Measurements from ENCODE around the gene SSBP3. TPM values are rescaled to one million over a fixed set of nuclear protein-coding genes. Genes with fewer than 3 reads are reported as not detected.
A peak's percentile ranks its signal among the peaks of the same experiment; 100 is the strongest.

SSBP3 gene
- total RNA-seq, 1 experiment from 2014 or later: 115 TPM

GRCh38 chr1:54243022-54243421 is 163.2 kb downstream of the SSBP3 start (continued):
- TF ChIP-seq, protein P1, sequence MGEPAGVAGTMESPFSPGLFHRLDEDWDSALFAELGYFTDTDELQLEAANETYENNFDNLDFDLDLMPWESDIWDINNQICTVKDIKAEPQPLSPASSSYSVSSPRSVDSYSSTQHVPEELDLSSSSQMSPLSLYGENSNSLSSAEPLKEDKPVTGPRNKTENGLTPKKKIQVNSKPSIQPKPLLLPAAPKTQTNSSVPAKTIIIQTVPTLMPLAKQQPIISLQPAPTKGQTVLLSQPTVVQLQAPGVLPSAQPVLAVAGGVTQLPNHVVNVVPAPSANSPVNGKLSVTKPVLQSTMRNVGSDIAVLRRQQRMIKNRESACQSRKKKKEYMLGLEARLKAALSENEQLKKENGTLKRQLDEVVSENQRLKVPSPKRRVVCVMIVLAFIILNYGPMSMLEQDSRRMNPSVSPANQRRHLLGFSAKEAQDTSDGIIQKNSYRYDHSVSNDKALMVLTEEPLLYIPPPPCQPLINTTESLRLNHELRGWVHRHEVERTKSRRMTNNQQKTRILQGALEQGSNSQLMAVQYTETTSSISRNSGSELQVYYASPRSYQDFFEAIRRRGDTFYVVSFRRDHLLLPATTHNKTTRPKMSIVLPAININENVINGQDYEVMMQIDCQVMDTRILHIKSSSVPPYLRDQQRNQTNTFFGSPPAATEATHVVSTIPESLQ (CRISPR knock-in tag; IDR thresholded peaks at IDR 0.05): no peak
- TF ChIP-seq, protein P2, sequence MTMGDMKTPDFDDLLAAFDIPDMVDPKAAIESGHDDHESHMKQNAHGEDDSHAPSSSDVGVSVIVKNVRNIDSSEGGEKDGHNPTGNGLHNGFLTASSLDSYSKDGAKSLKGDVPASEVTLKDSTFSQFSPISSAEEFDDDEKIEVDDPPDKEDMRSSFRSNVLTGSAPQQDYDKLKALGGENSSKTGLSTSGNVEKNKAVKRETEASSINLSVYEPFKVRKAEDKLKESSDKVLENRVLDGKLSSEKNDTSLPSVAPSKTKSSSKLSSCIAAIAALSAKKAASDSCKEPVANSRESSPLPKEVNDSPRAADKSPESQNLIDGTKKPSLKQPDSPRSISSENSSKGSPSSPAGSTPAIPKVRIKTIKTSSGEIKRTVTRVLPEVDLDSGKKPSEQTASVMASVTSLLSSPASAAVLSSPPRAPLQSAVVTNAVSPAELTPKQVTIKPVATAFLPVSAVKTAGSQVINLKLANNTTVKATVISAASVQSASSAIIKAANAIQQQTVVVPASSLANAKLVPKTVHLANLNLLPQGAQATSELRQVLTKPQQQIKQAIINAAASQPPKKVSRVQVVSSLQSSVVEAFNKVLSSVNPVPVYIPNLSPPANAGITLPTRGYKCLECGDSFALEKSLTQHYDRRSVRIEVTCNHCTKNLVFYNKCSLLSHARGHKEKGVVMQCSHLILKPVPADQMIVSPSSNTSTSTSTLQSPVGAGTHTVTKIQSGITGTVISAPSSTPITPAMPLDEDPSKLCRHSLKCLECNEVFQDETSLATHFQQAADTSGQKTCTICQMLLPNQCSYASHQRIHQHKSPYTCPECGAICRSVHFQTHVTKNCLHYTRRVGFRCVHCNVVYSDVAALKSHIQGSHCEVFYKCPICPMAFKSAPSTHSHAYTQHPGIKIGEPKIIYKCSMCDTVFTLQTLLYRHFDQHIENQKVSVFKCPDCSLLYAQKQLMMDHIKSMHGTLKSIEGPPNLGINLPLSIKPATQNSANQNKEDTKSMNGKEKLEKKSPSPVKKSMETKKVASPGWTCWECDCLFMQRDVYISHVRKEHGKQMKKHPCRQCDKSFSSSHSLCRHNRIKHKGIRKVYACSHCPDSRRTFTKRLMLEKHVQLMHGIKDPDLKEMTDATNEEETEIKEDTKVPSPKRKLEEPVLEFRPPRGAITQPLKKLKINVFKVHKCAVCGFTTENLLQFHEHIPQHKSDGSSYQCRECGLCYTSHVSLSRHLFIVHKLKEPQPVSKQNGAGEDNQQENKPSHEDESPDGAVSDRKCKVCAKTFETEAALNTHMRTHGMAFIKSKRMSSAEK (CRISPR knock-in tag; IDR thresholded peaks at IDR 0.05; ENCODE audit: borderline replicate concordance): no peak

DNA sequence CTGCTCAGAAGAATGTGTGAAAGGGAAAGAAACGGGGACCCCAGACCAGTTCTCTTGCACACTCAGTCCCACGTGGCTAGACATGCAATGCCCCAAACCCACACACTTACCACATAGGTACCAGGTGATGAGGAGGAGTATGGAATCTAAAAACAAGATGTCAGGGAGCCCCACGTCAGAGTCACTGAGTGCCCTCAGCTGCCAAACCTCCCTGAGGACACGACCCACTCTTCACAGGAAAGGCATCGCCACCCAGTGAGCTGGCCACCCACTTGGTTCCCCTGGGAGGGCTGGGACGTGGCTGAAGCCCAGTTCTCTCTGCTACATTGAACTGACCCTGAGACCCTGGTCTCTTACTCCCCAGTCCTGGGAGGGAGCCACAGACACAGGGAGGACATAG is 164.8 kb downstream of the SSBP3 start:
- TF ChIP-seq ESRRA (CRISPR knock-in tag; IDR thresholded peaks at IDR 0.05; ENCODE audit: borderline replicate concordance): no peak
- Mint-ChIP-seq H3K27me3 (ENCODE audit: low read depth) (no peaks in the 10 kb centered on the region), H3K27ac (0 out of 2 replicates have a peak overlapping the region, but pooled peaks have one; percentile 49), H3K36me3 (peaks cover 34% of the 10 kb centered on the region), H3K4me3 (no peak overlapping the region), H3K9me3 (no peaks in the 10 kb centered on the region), H3K4me1 (no peaks in the 10 kb centered on the region)
- DNase-seq (ENCODE audit: low spot score) (no peak), ATAC-seq (no peak)
- POLR2A ChIA-PET: no interaction called here
- CTCF ChIA-PET: no interaction called here

DNA sequence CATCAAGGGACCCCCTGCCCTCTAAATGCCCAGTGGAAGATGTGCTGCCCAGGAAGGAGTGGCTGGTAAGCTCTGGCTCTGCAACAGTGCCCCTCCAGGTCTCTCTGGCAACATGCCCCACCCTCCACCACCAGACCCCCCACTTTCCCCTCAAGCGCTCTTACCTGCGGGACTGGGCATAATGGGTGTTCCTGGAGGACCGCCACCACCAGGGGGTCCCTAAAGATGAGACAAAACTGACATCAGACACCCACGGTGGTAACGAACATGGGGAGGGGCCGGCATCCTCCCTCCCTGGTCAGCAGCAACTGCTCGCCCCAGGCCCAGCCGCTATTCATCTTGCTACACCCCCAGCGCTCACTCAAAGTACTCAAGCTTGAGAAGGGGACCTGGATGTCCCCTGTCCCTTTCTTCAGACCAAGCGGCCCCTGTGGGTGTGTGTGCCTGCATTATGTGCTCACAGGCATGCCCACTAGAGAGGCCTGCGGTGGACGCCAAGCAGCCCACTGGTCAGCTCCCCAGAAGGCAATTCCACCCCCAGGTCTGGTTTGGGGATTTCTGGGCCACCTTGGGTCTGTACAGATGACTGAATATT is 165.4 kb downstream of the SSBP3 start:
- Mint-ChIP-seq H3K27me3 (ENCODE audit: low read depth) (no peaks in the 10 kb centered on the region), H3K9me3 (no peaks in the 10 kb centered on the region), H3K4me3 (no peak overlapping the region), H3K4me1 (no peaks in the 10 kb centered on the region), H3K36me3 (peaks cover 35% of the 10 kb centered on the region), H3K27ac (0 out of 2 replicates have a peak overlapping the region, but pooled peaks have one; percentile 49)
- DNase-seq (ENCODE audit: low spot score): no peak
- ATAC-seq: no peak
- CTCF ChIA-PET: no interaction called here
- POLR2A ChIA-PET: no interaction called here
- TF ChIP-seq, protein P3, sequence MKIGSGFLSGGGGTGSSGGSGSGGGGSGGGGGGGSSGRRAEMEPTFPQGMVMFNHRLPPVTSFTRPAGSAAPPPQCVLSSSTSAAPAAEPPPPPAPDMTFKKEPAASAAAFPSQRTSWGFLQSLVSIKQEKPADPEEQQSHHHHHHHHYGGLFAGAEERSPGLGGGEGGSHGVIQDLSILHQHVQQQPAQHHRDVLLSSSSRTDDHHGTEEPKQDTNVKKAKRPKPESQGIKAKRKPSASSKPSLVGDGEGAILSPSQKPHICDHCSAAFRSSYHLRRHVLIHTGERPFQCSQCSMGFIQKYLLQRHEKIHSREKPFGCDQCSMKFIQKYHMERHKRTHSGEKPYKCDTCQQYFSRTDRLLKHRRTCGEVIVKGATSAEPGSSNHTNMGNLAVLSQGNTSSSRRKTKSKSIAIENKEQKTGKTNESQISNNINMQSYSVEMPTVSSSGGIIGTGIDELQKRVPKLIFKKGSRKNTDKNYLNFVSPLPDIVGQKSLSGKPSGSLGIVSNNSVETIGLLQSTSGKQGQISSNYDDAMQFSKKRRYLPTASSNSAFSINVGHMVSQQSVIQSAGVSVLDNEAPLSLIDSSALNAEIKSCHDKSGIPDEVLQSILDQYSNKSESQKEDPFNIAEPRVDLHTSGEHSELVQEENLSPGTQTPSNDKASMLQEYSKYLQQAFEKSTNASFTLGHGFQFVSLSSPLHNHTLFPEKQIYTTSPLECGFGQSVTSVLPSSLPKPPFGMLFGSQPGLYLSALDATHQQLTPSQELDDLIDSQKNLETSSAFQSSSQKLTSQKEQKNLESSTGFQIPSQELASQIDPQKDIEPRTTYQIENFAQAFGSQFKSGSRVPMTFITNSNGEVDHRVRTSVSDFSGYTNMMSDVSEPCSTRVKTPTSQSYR (CRISPR knock-in tag; IDR thresholded peaks at IDR 0.05): no peak
- TF ChIP-seq ETV6 (CRISPR knock-in tag; IDR thresholded peaks at IDR 0.05) (no peak), NFYB (CRISPR knock-in tag; conservative IDR thresholded peaks at IDR 0.05; ENCODE audit: low read depth) (no peak), ESRRA (CRISPR knock-in tag; IDR thresholded peaks at IDR 0.05; ENCODE audit: borderline replicate concordance) (no peak), ZMAT4 (CRISPR knock-in tag; IDR thresholded peaks at IDR 0.05) (no peak), EMX1 (CRISPR knock-in tag; IDR thresholded peaks at IDR 0.05) (no peak)
- TF ChIP-seq, protein P4, sequence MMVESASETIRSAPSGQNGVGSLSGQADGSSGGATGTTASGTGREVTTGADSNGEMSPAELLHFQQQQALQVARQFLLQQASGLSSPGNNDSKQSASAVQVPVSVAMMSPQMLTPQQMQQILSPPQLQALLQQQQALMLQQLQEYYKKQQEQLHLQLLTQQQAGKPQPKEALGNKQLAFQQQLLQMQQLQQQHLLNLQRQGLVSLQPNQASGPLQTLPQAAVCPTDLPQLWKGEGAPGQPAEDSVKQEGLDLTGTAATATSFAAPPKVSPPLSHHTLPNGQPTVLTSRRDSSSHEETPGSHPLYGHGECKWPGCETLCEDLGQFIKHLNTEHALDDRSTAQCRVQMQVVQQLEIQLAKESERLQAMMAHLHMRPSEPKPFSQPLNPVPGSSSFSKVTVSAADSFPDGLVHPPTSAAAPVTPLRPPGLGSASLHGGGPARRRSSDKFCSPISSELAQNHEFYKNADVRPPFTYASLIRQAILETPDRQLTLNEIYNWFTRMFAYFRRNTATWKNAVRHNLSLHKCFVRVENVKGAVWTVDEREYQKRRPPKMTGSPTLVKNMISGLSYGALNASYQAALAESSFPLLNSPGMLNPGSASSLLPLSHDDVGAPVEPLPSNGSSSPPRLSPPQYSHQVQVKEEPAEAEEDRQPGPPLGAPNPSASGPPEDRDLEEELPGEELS (CRISPR knock-in tag; IDR thresholded peaks at IDR 0.05): no peak

All from WTC11 (cell line).